ENCODE results near the gene C16orf95.

DNA sequence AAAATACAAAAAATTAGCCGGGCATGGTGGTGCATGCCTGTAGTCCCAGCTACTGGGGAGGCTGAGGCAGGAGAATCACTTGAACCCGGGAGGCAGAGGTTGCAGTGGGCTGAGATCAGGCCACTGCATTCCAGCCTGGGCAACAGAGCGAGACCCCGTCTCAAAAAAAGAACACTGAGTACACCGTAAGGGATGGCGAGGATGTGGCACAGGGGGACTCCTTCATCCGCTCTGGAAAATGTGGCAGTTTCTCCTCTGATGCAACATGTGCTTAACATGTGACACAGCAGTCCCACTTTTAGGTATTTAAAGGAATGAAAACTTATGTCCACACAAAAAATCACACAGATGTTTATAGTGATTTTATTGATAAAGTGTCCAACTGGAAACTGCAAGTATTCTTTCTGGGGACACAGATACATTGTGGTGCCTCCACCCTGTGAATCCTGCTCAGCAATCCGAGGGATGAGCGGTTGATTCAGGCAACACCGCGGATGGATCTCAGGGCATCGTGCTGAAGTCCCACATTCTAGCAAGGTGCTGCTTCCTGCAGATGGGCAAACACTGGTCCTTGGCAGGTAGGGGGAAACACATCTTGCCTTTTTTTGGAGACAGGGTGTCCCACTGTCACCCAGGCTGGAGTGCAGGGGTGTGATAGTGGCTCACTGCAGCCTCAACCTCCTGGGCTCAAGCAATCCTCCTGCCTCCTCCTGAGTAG lies 3.5 kb upstream of the C16orf95 start:
- TF ChIP-seq, protein P1, sequence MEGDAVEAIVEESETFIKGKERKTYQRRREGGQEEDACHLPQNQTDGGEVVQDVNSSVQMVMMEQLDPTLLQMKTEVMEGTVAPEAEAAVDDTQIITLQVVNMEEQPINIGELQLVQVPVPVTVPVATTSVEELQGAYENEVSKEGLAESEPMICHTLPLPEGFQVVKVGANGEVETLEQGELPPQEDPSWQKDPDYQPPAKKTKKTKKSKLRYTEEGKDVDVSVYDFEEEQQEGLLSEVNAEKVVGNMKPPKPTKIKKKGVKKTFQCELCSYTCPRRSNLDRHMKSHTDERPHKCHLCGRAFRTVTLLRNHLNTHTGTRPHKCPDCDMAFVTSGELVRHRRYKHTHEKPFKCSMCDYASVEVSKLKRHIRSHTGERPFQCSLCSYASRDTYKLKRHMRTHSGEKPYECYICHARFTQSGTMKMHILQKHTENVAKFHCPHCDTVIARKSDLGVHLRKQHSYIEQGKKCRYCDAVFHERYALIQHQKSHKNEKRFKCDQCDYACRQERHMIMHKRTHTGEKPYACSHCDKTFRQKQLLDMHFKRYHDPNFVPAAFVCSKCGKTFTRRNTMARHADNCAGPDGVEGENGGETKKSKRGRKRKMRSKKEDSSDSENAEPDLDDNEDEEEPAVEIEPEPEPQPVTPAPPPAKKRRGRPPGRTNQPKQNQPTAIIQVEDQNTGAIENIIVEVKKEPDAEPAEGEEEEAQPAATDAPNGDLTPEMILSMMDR (IDR thresholded peaks at IDR 0.05) = no peak
- TF ChIP-seq EZH2 (IDR thresholded peaks at IDR 0.05; ENCODE audit: borderline replicate concordance, insufficient read depth, low read depth, low read length, poor library complexity, severe bottlenecking) = no peak

Measured in B cell (primary cell).